HepG2 (cell line): Measurements from ENCODE around the gene MAGED2. TPM values are rescaled to one million over a fixed set of nuclear protein-coding genes. Genes with fewer than 3 reads are reported as not detected.

Experiments used
- ATAC-seq: fragments of 200-7000 bp; cut with Tn5 transposase; 3 replicates; pipeline ENCODE4 v1.9.1; 2020; ENCODE audit warnings: mild to moderate bottlenecking, moderate library complexity
- BruUV-seq: library from RNA; stranded (reverse); fragments of 400-500 nt; replicated peaks from 2 replicates; lab custom pipeline; 2021; lab: Mats Ljungman, UMichigan
- CTCF ChIA-PET: fragments of 300-600 bp; formaldehyde crosslinking; extraction: SDS; loops from one replicate; lab custom pipeline; 2021; ENCODE audit warnings: low total read pairs, inconsistent platforms, low intra/inter-chr PET ratio; lab: Yijun Ruan, JAX
- POLR2A ChIA-PET: fragments of 350-600 bp; sonication (Branson Sonifier 250); formaldehyde crosslinking; loops from one replicate; lab custom pipeline; 2020; ENCODE audit warnings: antibody characterized with exemption, inconsistent platforms; lab: Yijun Ruan, JAX
- DNase-seq: peaks from one replicate; pipeline ENCODE4 v3.0.0-alpha.2; 2015; ENCODE audit warnings: low spot score
- FAIRE-seq: peaks from 3 replicates; lab custom pipeline; 2011; peaks lifted over from hg19 to GRCh38; lab: Jason Lieb, UNC
- H2AFZ ChIP-seq: one replicate; pipeline ENCODE4 v1.6.1; 2011; ENCODE audit warnings: low read length, inconsistent platforms
- H3K27ac ChIP-seq: fragments of 300-600 bp; 3 replicates; pipeline ENCODE4 v1.8.0; 2011; ENCODE audit warnings: mixed run types, mild to moderate bottlenecking, mixed read lengths, low read length, inconsistent platforms; ENCODE audit not compliant: insufficient read depth; ENCODE audit errors: extremely low read length
- H3K27me3 ChIP-seq, 2 experiments: fragments of 200-600 bp in 1 of 2; 2 replicates in 1 of 2; 3 replicates in 1 of 2; pipeline versions ENCODE4 v1.6.0 to v1.8.0; 2011; ENCODE audit warnings: low read length in 2 of 2, mild to moderate bottlenecking in 2 of 2, moderate library complexity in 2 of 2, inconsistent platforms in 1 of 2; ENCODE audit not compliant: insufficient read depth in 2 of 2, control insufficient read depth in 1 of 2
- H3K36me3 ChIP-seq, 2 experiments: fragments of 200-600 bp in 1 of 2; replicated peaks in 1 of 2; 2 replicates in 1 of 2; 3 replicates in 1 of 2; pipeline versions ENCODE4 v1.5.1 to v1.8.0; 2011; ENCODE audit warnings: low read length in 2 of 2, inconsistent platforms in 1 of 2; ENCODE audit not compliant: insufficient read depth in 2 of 2, control insufficient read depth in 1 of 2
- H3K4me1 ChIP-seq: 2 replicates; pipeline ENCODE4 v1.5.1; 2012; ENCODE audit warnings: low read length, inconsistent platforms; ENCODE audit not compliant: insufficient read depth
- H3K4me2 ChIP-seq: 2 replicates; pipeline ENCODE4 v1.6.0; 2011; ENCODE audit warnings: low read depth, low read length, inconsistent platforms
- H3K4me3 ChIP-seq, 3 experiments: fragments of 200-600 bp in 1 of 3; sonication (generic), shearing (Covaris generic) in 1 of 3; replicated peaks in 1 of 3; 2 replicates each; pipeline ENCODE4 v1.5.1; 2011 to 2016; ENCODE audit warnings: low read length in 3 of 3, inconsistent platforms in 2 of 3, low read depth in 2 of 3, mild to moderate bottlenecking in 2 of 3, control low read depth in 1 of 3, mixed read lengths in 1 of 3; ENCODE audit not compliant: insufficient read depth in 1 of 3
- H3K79me2 ChIP-seq: one replicate; pipeline ENCODE4 v1.6.1; 2011; ENCODE audit warnings: low read length, inconsistent platforms; ENCODE audit not compliant: insufficient read depth
- H3K9ac ChIP-seq: 2 replicates; pipeline ENCODE4 v1.6.0; 2011; ENCODE audit warnings: mild to moderate bottlenecking, low read depth, low read length, inconsistent platforms; ENCODE audit not compliant: insufficient read depth
- H3K9me3 ChIP-seq: 2 replicates; pipeline ENCODE4 v1.5.1; 2012; ENCODE audit warnings: mild to moderate bottlenecking, low read length
- H4K20me1 ChIP-seq: 2 replicates; pipeline ENCODE4 v1.6.0; 2011; ENCODE audit warnings: inconsistent platforms, mild to moderate bottlenecking, low read length, moderate library complexity; ENCODE audit not compliant: insufficient read depth
- FOXM1 ChIP-seq: sonication (generic); formaldehyde crosslinking; IDR thresholded peaks from 2 replicates; pipeline ENCODE4 v1.5.0; 2020; ENCODE audit warnings: missing genetic modification reagents
- MIER3 ChIP-seq: IDR thresholded peaks from 2 replicates; pipeline ENCODE4 v1.6.1; 2016; ENCODE audit warnings: missing compliant biosample characterization, borderline replicate concordance
- NFYB ChIP-seq: sonication (generic); formaldehyde crosslinking; IDR thresholded peaks from 2 replicates; pipeline ENCODE4 v1.4.0; 2020; ENCODE audit warnings: missing genetic modification reagents
- SRSF4 ChIP-seq: fragments of 200-400 bp; formaldehyde crosslinking; IDR thresholded peaks from one replicate; pipeline ENCODE4 v1.6.1; 2018; ENCODE audit warnings: mild to moderate bottlenecking, low read depth, low read length, moderate library complexity; ENCODE audit not compliant: poor library complexity, severe bottlenecking
- THAP8 ChIP-seq: sonication (generic); formaldehyde crosslinking; IDR thresholded peaks from 2 replicates; pipeline ENCODE4 v1.5.1; 2020; ENCODE audit warnings: missing genetic modification reagents, mild to moderate bottlenecking, borderline replicate concordance
- TIGD3 ChIP-seq: sonication (generic); formaldehyde crosslinking; IDR thresholded peaks from 2 replicates; pipeline ENCODE4 v1.5.1; 2020; ENCODE audit warnings: mild to moderate bottlenecking, missing genetic modification reagents, borderline replicate concordance
- ZMAT5 ChIP-seq: sonication (generic); formaldehyde crosslinking; IDR thresholded peaks from 2 replicates; pipeline ENCODE4 v1.5.0; 2020; ENCODE audit warnings: mild to moderate bottlenecking, low read depth, missing genetic modification reagents, borderline replicate concordance
- ZNF143 ChIP-seq: sonication (generic); formaldehyde crosslinking; IDR thresholded peaks from 2 replicates; pipeline ENCODE4 v1.4.0; 2020; ENCODE audit warnings: missing genetic modification reagents
- ZNF704 ChIP-seq: sonication (generic); formaldehyde crosslinking; IDR thresholded peaks from 2 replicates; pipeline ENCODE4 v1.8.1; 2023; ENCODE audit warnings: mild to moderate bottlenecking, inconsistent platforms, moderate library complexity, missing genetic modification reagents, borderline replicate concordance
- ZNF761 ChIP-seq: sonication (generic); formaldehyde crosslinking; conservative IDR thresholded peaks from 2 replicates; pipeline ENCODE4 v1.4.0; 2020; ENCODE audit warnings: mild to moderate bottlenecking, missing genetic modification reagents
- ZNF772 ChIP-seq: sonication (generic); formaldehyde crosslinking; IDR thresholded peaks from 2 replicates; pipeline ENCODE4 v1.5.0; 2020; ENCODE audit warnings: mild to moderate bottlenecking, missing genetic modification reagents
- ZSCAN29 ChIP-seq: sonication (generic); formaldehyde crosslinking; conservative IDR thresholded peaks from 2 replicates; pipeline ENCODE4 v1.4.0; 2020; ENCODE audit warnings: mild to moderate bottlenecking, missing genetic modification reagents
- WGBS: methylation state at CpG from one replicate; pipeline ENCODE4 v1.1.6; 2017; ENCODE audit warnings: low lambda C conversion rate; 5-methylcytosine and 5-hydroxymethylcytosine counted together
- in situ Hi-C: cut with HindIII; loops from 2 replicates; pipeline ENCODE4 v1.10.0; 2017; ENCODE audit warnings: low pct_unique_long_range_greater_than_20kb; ENCODE audit not compliant: extremely low pct_ligation_motif_present
- intact Hi-C: fragments of 100-400 bp; cut with micrococcal nuclease; formaldehyde crosslinking; loops from one replicate; pipeline ENCODE4 v1.10.0; 2022; ENCODE audit not compliant: unreplicated experiment
- polyA plus RNA-seq, 8 experiments: library from polyadenylated mRNA; depleted of rRNA in 3 of 8; stranded (reverse) in 7 of 8; unstranded in 1 of 8; fragments of >200 nt; fragmentation: Illumina TruSeq in 4 of 8; extraction: Trizol in 4 of 8; gene quantifications; 2 replicates each; pipeline versions ENCODE4 v1.2.1 to v1.2.3, GENCODE V29; 2011 to 2016; ENCODE audit warnings: low read depth in 4 of 8, missing spikeins in 1 of 8, mixed read lengths in 1 of 8; ENCODE audit not compliant: insufficient read depth in 1 of 8
- total RNA-seq, 5 experiments: library from RNA; depleted of rRNA; stranded (reverse); fragments of >200 nt; fragmentation: Illumina TruSeq; extraction: Trizol; gene quantifications; 2 replicates each; pipeline ENCODE4 v1.2.3, GENCODE V29; 2016; ENCODE audit warnings: low read depth in 1 of 5

Gene MAGED2
- total and polyA plus RNA-seq, 2 of the 13 experiments (the other 11 are each of a cell fraction or from before 2014, with no cell fraction given): 142 to 153 TPM

- FAIRE-seq: no peak
- H3K36me3 ChIP-seq: no peaks in the 10 kb centered on the region
- H3K9ac ChIP-seq: no peak overlapping the region
- ATAC-seq: no peak
- CTCF ChIA-PET: no interaction called here
- DNase-seq: no peak
- H3K79me2 ChIP-seq: no peaks in the 10 kb centered on the region
- TF ChIP-seq ZMAT5 (CRISPR knock-in tag) (no peak), ZNF704 (CRISPR knock-in tag) (no peak), ZNF772 (CRISPR knock-in tag) (no peak), ZNF143 (CRISPR knock-in tag) (no peak), MIER3 (CRISPR knock-in tag) (no peak), ZNF761 (CRISPR knock-in tag) (no peak), ZSCAN29 (CRISPR knock-in tag) (no peak), NFYB (CRISPR knock-in tag) (no peak), TIGD3 (no peak), THAP8 (CRISPR knock-in tag) (no peak), FOXM1 (CRISPR knock-in tag) (no peak), SRSF4 (no peak)
- TF ChIP-seq, all 625 proteins: peak for 0
- Histone ChIP-seq H2AFZ (no peak overlapping the region), H3K4me2 (no peak overlapping the region), H3K9me3 (no peaks in the 10 kb centered on the region), H3K27ac (no peak overlapping the region), H3K4me1 (no peaks in the 10 kb centered on the region), H3K4me3 (no peak overlapping the region), H3K27me3 (no peaks in the 10 kb centered on the region), H4K20me1 (no peaks in the 10 kb centered on the region)
- intact Hi-C loops: no loop called here
- POLR2A ChIA-PET: no interaction called here
- WGBS: 0% methylated on average over 1 of the region's 7 CpGs
- no TSS peak for BruUV-seq
- in situ Hi-C loops: no loop called here
Measured at GRCh38 chrX:54820737-54821136, 13.2 kb downstream of the MAGED2 start.
